GM12891 (cell line): ENCODE results near the gene UBE3C.

Experiments used
- PAX5 ChIP-seq: IDR thresholded peaks from 2 replicates; pipeline ENCODE4 v1.6.1; 2011; ENCODE audit warnings: low read length, moderate library complexity, mild to moderate bottlenecking; ENCODE audit not compliant: insufficient read depth, severe bottlenecking
- POLR2A ChIP-seq: IDR thresholded peaks from 2 replicates; pipeline ENCODE4 v1.6.1; 2011; ENCODE audit warnings: low read depth, low read length, control low read depth
- POLR2AphosphoS5 ChIP-seq: IDR thresholded peaks from 2 replicates; pipeline ENCODE4 v1.6.1; 2011; ENCODE audit warnings: low read depth, low read length, control low read depth
- POU2F2 ChIP-seq: IDR thresholded peaks from 2 replicates; pipeline ENCODE4 v1.6.1; 2011; ENCODE audit warnings: low read depth, mild to moderate bottlenecking, control low read depth, low read length, moderate library complexity
- SPI1 ChIP-seq: IDR thresholded peaks from 2 replicates; pipeline ENCODE4 v1.6.1; 2011; ENCODE audit warnings: low read depth, low read length, control low read depth
- TAF1 ChIP-seq: IDR thresholded peaks from 2 replicates; pipeline ENCODE4 v1.6.1; 2011; ENCODE audit warnings: low read depth, low read length, control low read depth

DNA sequence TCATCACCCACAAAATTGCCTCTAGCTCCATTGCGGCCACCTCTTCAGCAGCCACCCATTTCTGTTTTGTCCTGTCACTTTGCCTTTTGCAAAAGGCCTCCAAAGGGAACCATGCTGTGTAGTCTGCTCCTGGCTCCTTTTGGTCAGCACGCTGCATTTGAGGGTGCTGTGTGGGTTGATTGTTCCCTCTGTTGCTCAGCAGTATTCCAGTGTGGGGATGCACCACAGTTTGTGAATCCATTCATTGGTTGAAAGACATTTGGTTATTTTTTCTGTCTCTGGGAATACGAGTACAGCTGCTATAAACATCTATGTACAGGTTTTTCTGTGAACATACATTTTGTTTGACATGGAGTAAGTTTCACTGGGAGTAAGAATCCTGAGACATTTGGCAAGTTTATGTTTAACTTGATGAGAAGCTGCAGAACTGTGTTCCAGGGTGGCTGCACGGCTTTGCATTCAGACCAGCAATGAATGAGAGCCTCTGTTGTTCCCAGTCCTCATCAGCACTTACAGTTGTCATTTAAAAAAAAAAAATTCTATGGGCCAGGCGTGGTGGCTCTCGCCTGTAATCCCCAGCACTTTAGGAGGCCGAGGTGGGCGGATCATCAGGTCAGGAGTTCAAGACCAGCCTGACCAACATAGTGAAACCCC lies 82.3 kb downstream of the UBE3C start:
- TF ChIP-seq POLR2AphosphoS5 (no peak), POLR2A (no peak), TAF1 (no peak), SPI1 (no peak), PAX5 (no peak), POU2F2 (no peak)
